ENCODE data around the gene DDX17. TPM values are rescaled to one million over a fixed set of nuclear protein-coding genes. Genes with fewer than 3 reads are reported as not detected.
A peak's percentile ranks its signal among the peaks of the same experiment; 100 is the strongest.

DDX17 gene
- 100 to 1,000 TPM; 435 to 602 (median 515) TPM for total RNA-seq
- polyA plus RNA-seq: 100 to 1,000 TPM; 215 to 412 TPM
- long read RNA-seq, donor 1, full-length matches to known transcripts: 13 of 522 reads
- long read RNA-seq, donor 1, partial matches to known transcripts: 417 of 522 reads
- long read RNA-seq, donor 1, other reads (novel, unspliced or antisense): 92 of 522 reads
- long read RNA-seq, donor 2, full-length matches to known transcripts: 72 of 244 reads
- long read RNA-seq, donor 2, partial matches to known transcripts: 172 of 244 reads
- long read RNA-seq, donor 2, other reads (novel, unspliced or antisense): 0 of 244 reads
- long read RNA-seq, donor 3, full-length matches to known transcripts: 3 of 43 reads
- long read RNA-seq, donor 3, partial matches to known transcripts: 3 of 43 reads
- long read RNA-seq, donor 3, other reads (novel, unspliced or antisense): 37 of 43 reads

DNA sequence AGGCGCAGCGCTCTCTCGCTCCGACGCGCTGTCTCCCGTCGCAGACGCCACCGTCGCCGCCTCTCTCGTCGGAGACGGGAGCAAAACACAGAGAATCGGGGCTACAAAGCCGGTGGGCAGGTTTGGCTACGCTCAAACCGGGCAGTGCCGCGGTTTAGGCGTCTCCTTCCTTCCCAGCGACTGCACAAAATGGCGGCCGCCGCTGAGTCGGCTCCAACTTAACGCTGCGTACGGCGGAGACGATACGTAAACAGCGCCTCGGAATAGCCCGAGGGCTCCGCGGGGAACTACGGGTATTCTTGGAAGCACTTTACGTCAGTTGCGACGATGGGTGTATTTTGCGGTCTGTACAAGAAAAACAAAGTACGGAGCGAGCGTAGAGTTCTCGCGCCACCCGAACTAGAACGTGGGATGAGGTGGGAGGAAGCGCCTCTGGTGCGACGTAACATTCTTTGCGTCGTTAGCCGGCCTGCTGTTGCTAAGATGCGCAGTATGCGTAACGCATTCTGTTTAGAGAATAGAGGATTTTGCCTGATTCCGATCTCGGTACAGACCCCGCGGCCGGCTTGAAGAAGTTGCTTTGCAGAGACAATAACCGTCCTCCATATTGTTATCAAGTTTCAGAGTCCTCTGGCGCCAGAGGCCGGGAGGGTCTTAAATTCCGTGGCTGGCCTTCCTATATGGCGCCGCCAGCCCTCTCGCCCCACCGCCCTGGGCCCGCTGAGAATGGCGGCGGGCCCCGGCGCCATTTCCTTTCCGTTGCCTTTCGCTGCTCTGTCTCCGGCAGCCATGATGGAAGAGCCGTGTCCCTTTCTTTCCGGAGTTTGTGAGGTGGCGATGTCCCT lies at the start of gene DDX17:
DDX17 (minus strand) TSS at position 194 of the 845 bp plus-strand sequence.
- no peaks in the 10 kb centered on the region for H3K27me3 ChIP-seq
- peaks cover 3% of the 10 kb centered on the region for H3K4me1 ChIP-seq (ENCODE audit: insufficient read depth)
- peak within 1 kb of the TSS; percentile 99 to 100 for H3K27ac ChIP-seq
- peak within 1 kb of the TSS; percentile 67 for H3K4me3 ChIP-seq
- no peaks in the 10 kb centered on the region for H3K9me3 ChIP-seq
- DNase-seq: peak; percentile 91 to 96 (median 94)
- no peaks in the 10 kb centered on the region for H3K36me3 ChIP-seq
- intact Hi-C loops (cut with DNase I): loop anchor here in 1 of 4 donors (10.0 kb wide), 2 partner anchors 58 to 192 kb away; partner anchors contain the start of gene CSNK1E
- WGBS, 3 donors: 0 to 1% (median 1%) methylated on average over 83 of the region's 83 CpGs
- TF ChIP-seq POLR2A (IDR thresholded peaks at IDR 0.05) (peak; percentile 85), EP300 (IDR thresholded peaks at IDR 0.05) (peak; percentile 24), CTCF (IDR thresholded peaks at IDR 0.05) (peak in 2 of 3 donors; percentile 30 to 47)

GRCh38 chr22:38554281-38554680 lies 48.2 kb upstream of the DDX17 start:
- TF ChIP-seq EP300 (IDR thresholded peaks at IDR 0.05): no peak
- no peak for TF ChIP-seq POLR2A (IDR thresholded peaks at IDR 0.05)
- TF ChIP-seq CTCF (IDR thresholded peaks at IDR 0.05): no peak
- Histone ChIP-seq H3K27ac (no peak overlapping the region), H3K36me3 (no peaks in the 10 kb centered on the region), H3K27me3 (no peaks in the 10 kb centered on the region), H3K4me3 (no peak overlapping the region), H3K4me1 (ENCODE audit: insufficient read depth) (no peaks in the 10 kb centered on the region), H3K9me3 (no peaks in the 10 kb centered on the region)
- intact Hi-C loops (cut with DNase I): no loop called here
- DNase-seq: no peak
- 70 to 79% (median 75%) methylated on average over 3 of the region's 3 CpGs for WGBS, 3 donors

DNA sequence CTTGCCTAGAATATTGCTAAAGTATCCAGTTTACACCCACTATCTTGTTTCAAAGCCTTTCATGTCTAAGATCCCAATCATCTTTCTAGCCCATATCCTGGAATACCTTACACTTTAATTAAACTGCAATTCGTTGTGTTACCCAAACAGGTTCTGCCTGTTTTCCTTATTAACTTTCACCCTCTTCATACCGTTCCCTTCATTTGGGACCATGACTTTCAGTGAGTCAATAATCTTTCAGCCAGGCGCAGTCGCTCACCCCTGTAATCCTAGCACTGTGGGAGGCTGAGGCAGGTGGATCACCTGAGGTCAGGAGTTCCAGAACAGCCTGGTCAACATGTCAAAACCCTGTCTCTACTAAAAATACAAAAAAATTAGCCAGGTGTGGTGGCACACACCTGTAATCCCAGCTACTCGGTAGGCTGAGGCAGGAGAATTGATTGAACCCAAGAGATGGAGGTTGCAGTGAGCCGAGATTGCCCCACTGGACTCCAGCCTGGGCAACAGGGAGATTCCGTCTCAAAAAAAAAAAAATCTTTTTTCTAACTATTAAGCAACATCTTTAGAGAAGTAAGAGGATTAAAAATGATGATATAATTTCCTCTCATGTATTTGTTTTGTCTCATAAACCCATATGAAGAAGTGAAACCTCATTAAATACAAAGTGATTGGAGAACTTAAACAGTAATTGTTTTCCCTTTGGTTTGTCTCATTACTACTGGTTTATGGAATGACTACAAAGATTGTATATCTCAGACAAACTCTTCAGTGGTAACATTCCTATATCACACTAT lies 43.2 kb upstream of the DDX17 start:
- WGBS, 3 donors: 76 to 85% (median 79%) methylated on average over 7 of the region's 7 CpGs
- no peak for DNase-seq
- intact Hi-C loops (cut with DNase I): no loop called here
- no peaks in the 10 kb centered on the region for H3K9me3 ChIP-seq
- no peak overlapping the region for H3K4me3 ChIP-seq
- no peaks in the 10 kb centered on the region for H3K4me1 ChIP-seq (ENCODE audit: insufficient read depth)
- TF ChIP-seq EP300 (IDR thresholded peaks at IDR 0.05) (no peak), CTCF (IDR thresholded peaks at IDR 0.05) (no peak), POLR2A (IDR thresholded peaks at IDR 0.05) (no peak)
- H3K27me3 ChIP-seq: no peaks in the 10 kb centered on the region
- no peak overlapping the region for H3K27ac ChIP-seq
- no peaks in the 10 kb centered on the region for H3K36me3 ChIP-seq

- Histone ChIP-seq H3K9me3 (no peaks in the 10 kb centered on the region), H3K27me3 (no peaks in the 10 kb centered on the region), H3K36me3 (no peaks in the 10 kb centered on the region), H3K4me3 (no peak overlapping the region), H3K4me1 (ENCODE audit: insufficient read depth) (no peaks in the 10 kb centered on the region), H3K27ac (no peak overlapping the region)
- TF ChIP-seq POLR2A (IDR thresholded peaks at IDR 0.05) (no peak), EP300 (IDR thresholded peaks at IDR 0.05) (no peak), CTCF (IDR thresholded peaks at IDR 0.05) (no peak)
- 80 to 85% (median 81%) methylated on average over 2 of the region's 2 CpGs for WGBS, 3 donors
- no peak for DNase-seq
- intact Hi-C loops (cut with DNase I): no loop called here
Observed at GRCh38 chr22:38540701-38541100, 34.6 kb upstream of the DDX17 start.
